Fibroblast of upper back skin (primary cell): Measurements from ENCODE around the gene ABCC11.

Experiments used
- DNase-seq: peaks from one replicate; pipeline ENCODE4 v3.0.0-alpha.2; 2013

Gene ABCC11

GRCh38 chr16:48126801-48127644, 120.3 kb downstream of the ABCC11 start:
- peak; percentile 99 for DNase-seq

GRCh38 chr16:48125888-48126287, 121.5 kb downstream of the ABCC11 start:
- peak; percentile 36 for DNase-seq

GRCh38 chr16:48124266-48124665, 123.1 kb downstream of the ABCC11 start:
- DNase-seq, result no peak

- peak; percentile 100 for DNase-seq
Measured at GRCh38 chr16:48123104-48123788, 124.1 kb downstream of the ABCC11 start.

- no peak for DNase-seq
Measured at GRCh38 chr16:48121276-48121675, 126.1 kb downstream of the ABCC11 start.

- DNase-seq, result no peak
Measured at GRCh38 chr16:48118841-48119240, 128.5 kb downstream of the ABCC11 start.

- peak; percentile 58 for DNase-seq
Measured at GRCh38 chr16:48117217-48118105, 129.9 kb downstream of the ABCC11 start.
